Mesendoderm (in vitro differentiated cells): ENCODE data around the gene KLHL36.
A peak's percentile ranks its signal among the peaks of the same experiment; 100 is the strongest.

Experiments used
- DNase-seq: peaks from one replicate; pipeline ENCODE4 v3.0.0; 2013
- H2AK5ac ChIP-seq: 2 replicates; pipeline ENCODE4 v1.6.1; 2013; ENCODE audit warnings: low read length, inconsistent platforms
- H2BK120ac ChIP-seq: 2 replicates; pipeline ENCODE4 v1.6.1; 2013; ENCODE audit warnings: low read depth, mild to moderate bottlenecking, low read length, moderate library complexity, mixed read lengths
- H2BK15ac ChIP-seq: replicated peaks from 2 replicates; pipeline ENCODE4 v1.6.1; 2013; ENCODE audit warnings: low read depth, mild to moderate bottlenecking, moderate library complexity
- H2BK5ac ChIP-seq: 2 replicates; pipeline ENCODE4 v1.6.1; 2013; ENCODE audit warnings: low read length, inconsistent platforms
- H3K18ac ChIP-seq: 2 replicates; pipeline ENCODE4 v1.6.1; 2013; ENCODE audit warnings: mild to moderate bottlenecking, low read length, mixed read lengths
- H3K23ac ChIP-seq: one replicate; pipeline ENCODE4 v1.6.1; 2013; ENCODE audit warnings: low read length
- H3K27ac ChIP-seq: 2 replicates; pipeline ENCODE4 v1.5.1; 2013; ENCODE audit warnings: low read depth, mild to moderate bottlenecking, inconsistent platforms, low read length, moderate library complexity
- H3K27me3 ChIP-seq: 2 replicates; pipeline ENCODE4 v1.6.1; 2013; ENCODE audit warnings: low read length, control low read depth, mild to moderate bottlenecking, inconsistent platforms; ENCODE audit not compliant: insufficient read depth, poor library complexity
- H3K36me3 ChIP-seq: 2 replicates; pipeline ENCODE4 v1.6.1; 2013; ENCODE audit warnings: low read length, inconsistent platforms; ENCODE audit not compliant: control insufficient read depth, insufficient read depth
- H3K4ac ChIP-seq: one replicate; pipeline ENCODE4 v1.6.1; 2013; ENCODE audit warnings: low read depth, mild to moderate bottlenecking, low read length, moderate library complexity
- H3K4me1 ChIP-seq: 2 replicates; pipeline ENCODE4 v1.6.1; 2013; ENCODE audit warnings: low read depth, low read length, inconsistent platforms; ENCODE audit not compliant: control insufficient read depth
- H3K4me2 ChIP-seq: 2 replicates; pipeline ENCODE4 v1.6.1; 2013; ENCODE audit warnings: low read length
- H3K4me3 ChIP-seq: 2 replicates; pipeline ENCODE4 v1.5.1; 2013; ENCODE audit warnings: mild to moderate bottlenecking, low read length
- H3K56ac ChIP-seq: one replicate; pipeline ENCODE4 v1.6.1; 2013; ENCODE audit warnings: low read length
- H3K79me1 ChIP-seq: 2 replicates; pipeline ENCODE4 v1.6.1; 2013; ENCODE audit warnings: low read length, inconsistent platforms
- H3K79me2 ChIP-seq: 2 replicates; pipeline ENCODE4 v1.6.1; 2013; ENCODE audit warnings: mild to moderate bottlenecking, low read length; ENCODE audit not compliant: control insufficient read depth, insufficient read depth
- H3K9ac ChIP-seq: 2 replicates; pipeline ENCODE4 v1.6.1; 2013; ENCODE audit warnings: low read length, inconsistent platforms
- H4K5ac ChIP-seq: one replicate; pipeline ENCODE4 v1.6.1; 2013; ENCODE audit warnings: low read length
- H4K8ac ChIP-seq: one replicate; pipeline ENCODE4 v1.6.1; 2013; ENCODE audit warnings: low read depth, mild to moderate bottlenecking, control low read depth, low read length, moderate library complexity
- WGBS: extraction: QIAGEN DNeasy Blood & Tissue Kit; methylation state at CpG from one replicate; pipeline ENCODE4 v1.1.7; 2013; ENCODE audit warnings: low lambda C conversion rate, missing lambda C conversion rate; ENCODE audit not compliant: insufficient coverage; ENCODE audit errors: extremely low coverage; 5-methylcytosine and 5-hydroxymethylcytosine counted together

KLHL36 gene

GRCh38 chr16:84608282-84608681, 40.0 kb upstream of the KLHL36 start:
- no peak overlapping the region for H3K27ac ChIP-seq
- no peak overlapping the region for H2BK15ac ChIP-seq
- no peak overlapping the region for H3K18ac ChIP-seq
- no peaks in the 10 kb centered on the region for H3K36me3 ChIP-seq
- H3K79me2 ChIP-seq: peaks cover 7% of the 10 kb centered on the region
- no peak overlapping the region for H3K4me3 ChIP-seq
- no peak overlapping the region for H3K23ac ChIP-seq
- no peak overlapping the region for H4K8ac ChIP-seq
- H4K5ac ChIP-seq: no peak overlapping the region
- H3K27me3 ChIP-seq: no peaks in the 10 kb centered on the region
- DNase-seq: no peak
- no peak overlapping the region for H3K4me2 ChIP-seq
- no peak overlapping the region for H3K9ac ChIP-seq
- H3K4me1 ChIP-seq: no peaks in the 10 kb centered on the region
- no CpG with 5 or more reads among the region's 6 CpGs for WGBS
- H2AK5ac ChIP-seq: no peak overlapping the region
- H3K56ac ChIP-seq: no peak overlapping the region
- peaks cover 14% of the 10 kb centered on the region for H3K79me1 ChIP-seq
- no peak overlapping the region for H2BK5ac ChIP-seq
- no peak overlapping the region for H3K4ac ChIP-seq
- H2BK120ac ChIP-seq: no peak overlapping the region

DNA sequence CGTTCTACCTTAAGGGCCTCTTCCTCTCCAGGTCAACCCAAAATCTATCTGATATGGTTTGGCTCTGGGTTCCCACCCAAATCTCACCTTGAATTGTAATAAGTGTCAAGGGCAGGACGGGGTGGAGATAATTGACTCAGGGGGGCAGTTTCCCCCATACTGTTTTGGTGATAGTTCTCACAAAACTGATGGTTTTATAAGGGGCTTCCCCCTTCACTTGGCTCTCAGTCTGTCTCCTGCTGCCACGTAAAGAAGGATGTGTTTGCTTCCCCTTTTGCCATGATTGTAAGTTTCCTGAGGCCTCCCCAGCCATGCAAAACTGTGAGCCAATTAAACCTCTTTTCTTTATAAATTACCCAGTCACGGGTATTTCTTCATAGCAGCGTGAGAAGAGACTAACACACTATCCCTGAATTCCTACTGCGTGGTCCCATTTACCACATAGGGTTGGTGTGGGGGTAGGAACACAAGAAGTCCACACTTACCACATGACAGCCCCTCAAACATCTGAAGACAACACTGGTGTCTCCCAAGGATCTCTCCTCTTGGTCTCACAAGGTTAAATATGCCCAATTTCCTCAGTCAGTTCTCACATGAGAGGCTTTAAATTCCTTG, 38.6 kb upstream of the KLHL36 start:
- Histone ChIP-seq H4K5ac (no peak overlapping the region), H2BK5ac (no peak overlapping the region), H3K56ac (no peak overlapping the region), H2AK5ac (no peak overlapping the region), H3K36me3 (no peaks in the 10 kb centered on the region), H3K27ac (no peak overlapping the region), H4K8ac (no peak overlapping the region), H3K4me1 (no peaks in the 10 kb centered on the region), H3K27me3 (no peaks in the 10 kb centered on the region), H2BK15ac (no peak overlapping the region), H3K9ac (no peak overlapping the region), H3K4ac (no peak overlapping the region), H3K18ac (no peak overlapping the region), H3K23ac (no peak overlapping the region), H3K79me2 (peaks cover 13% of the 10 kb centered on the region), H3K79me1 (peaks cover 19% of the 10 kb centered on the region), H2BK120ac (no peak overlapping the region), H3K4me3 (no peak overlapping the region), H3K4me2 (no peak overlapping the region)
- WGBS: no CpG with 5 or more reads among the region's 6 CpGs
- DNase-seq: no peak

- H4K5ac ChIP-seq: no peak overlapping the region
- H3K18ac ChIP-seq: no peak overlapping the region
- H3K9ac ChIP-seq: no peak overlapping the region
- H4K8ac ChIP-seq: no peak overlapping the region
- H3K79me2 ChIP-seq: peaks cover 20% of the 10 kb centered on the region
- H3K56ac ChIP-seq: no peak overlapping the region
- no peak for DNase-seq
- H3K79me1 ChIP-seq: peaks cover 23% of the 10 kb centered on the region
- H3K36me3 ChIP-seq: no peaks in the 10 kb centered on the region
- no peaks in the 10 kb centered on the region for H3K27me3 ChIP-seq
- no peak overlapping the region for H2BK5ac ChIP-seq
- WGBS: no CpG with 5 or more reads among the region's 1 CpG
- H2BK15ac ChIP-seq: no peak overlapping the region
- H3K4me3 ChIP-seq: no peak overlapping the region
- H2BK120ac ChIP-seq: no peak overlapping the region
- H3K4me2 ChIP-seq: no peak overlapping the region
- no peak overlapping the region for H3K23ac ChIP-seq
- no peak overlapping the region for H2AK5ac ChIP-seq
- no peak overlapping the region for H3K4ac ChIP-seq
- H3K27ac ChIP-seq: no peak overlapping the region
- no peaks in the 10 kb centered on the region for H3K4me1 ChIP-seq
These were observed 37.9 kb upstream of the KLHL36 start for GRCh38 chr16:84610376-84610775.

GRCh38 chr16:84611041-84611440, 37.3 kb upstream of the KLHL36 start:
- no peak for DNase-seq
- Histone ChIP-seq H3K23ac (no peak overlapping the region), H3K9ac (no peak overlapping the region), H4K8ac (no peak overlapping the region), H3K4me2 (no peak overlapping the region), H2BK5ac (no peak overlapping the region), H3K27me3 (no peaks in the 10 kb centered on the region), H3K79me1 (peaks cover 23% of the 10 kb centered on the region), H3K56ac (no peak overlapping the region), H4K5ac (no peak overlapping the region), H3K18ac (no peak overlapping the region), H3K4me1 (no peaks in the 10 kb centered on the region), H3K4me3 (no peak overlapping the region), H3K4ac (no peak overlapping the region), H2AK5ac (no peak overlapping the region), H3K27ac (no peak overlapping the region), H3K79me2 (peaks cover 24% of the 10 kb centered on the region), H3K36me3 (no peaks in the 10 kb centered on the region), H2BK15ac (no peak overlapping the region), H2BK120ac (no peak overlapping the region)
- no CpG with 5 or more reads among the region's 4 CpGs for WGBS

DNA sequence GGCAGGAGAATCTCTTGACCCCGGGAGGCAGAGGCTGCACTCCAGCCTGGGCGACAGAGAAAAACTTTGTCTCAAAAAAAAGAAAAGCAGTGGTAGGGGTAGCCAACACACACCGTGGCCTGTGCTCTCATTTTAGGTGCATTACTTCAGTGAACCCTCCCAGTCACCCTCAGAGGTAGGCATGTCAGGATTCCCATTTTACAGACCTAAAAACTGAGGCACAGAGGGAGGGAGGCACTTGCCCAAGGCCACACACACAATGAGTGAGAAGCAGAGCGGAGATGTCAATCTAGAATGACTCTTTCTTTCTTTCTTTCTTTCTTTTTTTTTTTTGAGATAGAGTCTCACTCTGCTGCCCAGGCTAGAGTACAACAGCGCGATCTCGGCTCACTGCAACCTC, 35.6 kb upstream of the KLHL36 start:
- Histone ChIP-seq H3K27me3 (no peaks in the 10 kb centered on the region), H3K79me1 (peaks cover 20% of the 10 kb centered on the region), H2BK120ac (no peak overlapping the region), H3K27ac (no peak overlapping the region), H3K9ac (no peak overlapping the region), H2BK15ac (no peak overlapping the region), H2AK5ac (no peak overlapping the region), H3K23ac (no peak overlapping the region), H3K4ac (no peak overlapping the region), H3K4me1 (no peaks in the 10 kb centered on the region), H3K4me3 (no peak overlapping the region), H3K18ac (no peak overlapping the region), H3K36me3 (no peaks in the 10 kb centered on the region), H3K4me2 (no peak overlapping the region), H4K5ac (no peak overlapping the region), H3K56ac (no peak overlapping the region), H3K79me2 (peaks cover 34% of the 10 kb centered on the region), H4K8ac (no peak overlapping the region), H2BK5ac (no peak overlapping the region)
- WGBS: no CpG with 5 or more reads among the region's 7 CpGs
- no peak for DNase-seq

- no peak overlapping the region for H2BK120ac ChIP-seq
- H3K79me1 ChIP-seq: peaks cover 20% of the 10 kb centered on the region
- H2AK5ac ChIP-seq: no peak overlapping the region
- H4K5ac ChIP-seq: no peak overlapping the region
- no peak overlapping the region for H3K27ac ChIP-seq
- no peak overlapping the region for H4K8ac ChIP-seq
- H3K4me1 ChIP-seq: no peaks in the 10 kb centered on the region
- H3K27me3 ChIP-seq: no peaks in the 10 kb centered on the region
- H3K23ac ChIP-seq: no peak overlapping the region
- H3K79me2 ChIP-seq: peaks cover 34% of the 10 kb centered on the region
- H3K36me3 ChIP-seq: no peaks in the 10 kb centered on the region
- DNase-seq: no peak
- no CpG with 5 or more reads among the region's 7 CpGs for WGBS
- peak overlapping the region; percentile 50 for H3K56ac ChIP-seq
- H3K4me2 ChIP-seq: no peak overlapping the region
- H3K9ac ChIP-seq: peak overlapping the region; percentile 28
- H3K4ac ChIP-seq: no peak overlapping the region
- H2BK5ac ChIP-seq: no peak overlapping the region
- H3K18ac ChIP-seq: no peak overlapping the region
- no peak overlapping the region for H3K4me3 ChIP-seq
- H2BK15ac ChIP-seq: no peak overlapping the region
These were observed 34.8 kb upstream of the KLHL36 start for GRCh38 chr16:84613408-84614072.
